Fibroblast of lung (primary cell): Measurements from ENCODE around the gene OR2V1.

Source experiments
- EZH2 ChIP-seq: IDR thresholded peaks from 2 replicates; pipeline ENCODE4 v1.5.1; 2012; ENCODE audit warnings: low read length, control low read depth, mild to moderate bottlenecking; ENCODE audit errors: missing control alignments
- TF ChIP-seq, protein P1 (sequence below), 2 donors: IDR thresholded peaks in 1 of 2; conservative IDR thresholded peaks in 1 of 2; 1 replicate in 1 of 2; 2 replicates in 1 of 2; pipeline ENCODE4 v1.5.1; 2011 to 2012; ENCODE audit warnings: low read length in 2 of 2, control low read depth in 1 of 2, inconsistent platforms in 1 of 2, low read depth in 1 of 2, mild to moderate bottlenecking in 1 of 2

DNA sequence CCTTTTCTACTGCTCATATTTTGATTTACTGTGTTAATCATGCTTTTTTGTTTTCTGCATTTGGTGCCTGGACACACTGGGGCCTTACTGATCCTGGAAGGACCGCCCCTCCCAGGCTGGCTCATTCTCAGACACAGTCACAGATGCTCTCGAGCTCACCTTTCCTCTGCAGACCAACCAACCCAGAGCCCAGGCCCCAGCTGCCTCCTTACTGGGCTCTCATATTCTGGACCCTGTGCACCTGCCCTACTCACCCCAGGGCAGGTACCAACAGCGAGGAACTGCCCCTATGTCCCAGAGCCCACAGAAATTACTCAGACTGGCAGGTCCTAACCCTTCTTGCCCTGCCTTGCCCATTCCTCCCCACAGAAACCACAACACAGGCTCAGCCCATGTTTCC is 9.8 kb upstream of the OR2V1 start:
- TF ChIP-seq, protein P1, sequence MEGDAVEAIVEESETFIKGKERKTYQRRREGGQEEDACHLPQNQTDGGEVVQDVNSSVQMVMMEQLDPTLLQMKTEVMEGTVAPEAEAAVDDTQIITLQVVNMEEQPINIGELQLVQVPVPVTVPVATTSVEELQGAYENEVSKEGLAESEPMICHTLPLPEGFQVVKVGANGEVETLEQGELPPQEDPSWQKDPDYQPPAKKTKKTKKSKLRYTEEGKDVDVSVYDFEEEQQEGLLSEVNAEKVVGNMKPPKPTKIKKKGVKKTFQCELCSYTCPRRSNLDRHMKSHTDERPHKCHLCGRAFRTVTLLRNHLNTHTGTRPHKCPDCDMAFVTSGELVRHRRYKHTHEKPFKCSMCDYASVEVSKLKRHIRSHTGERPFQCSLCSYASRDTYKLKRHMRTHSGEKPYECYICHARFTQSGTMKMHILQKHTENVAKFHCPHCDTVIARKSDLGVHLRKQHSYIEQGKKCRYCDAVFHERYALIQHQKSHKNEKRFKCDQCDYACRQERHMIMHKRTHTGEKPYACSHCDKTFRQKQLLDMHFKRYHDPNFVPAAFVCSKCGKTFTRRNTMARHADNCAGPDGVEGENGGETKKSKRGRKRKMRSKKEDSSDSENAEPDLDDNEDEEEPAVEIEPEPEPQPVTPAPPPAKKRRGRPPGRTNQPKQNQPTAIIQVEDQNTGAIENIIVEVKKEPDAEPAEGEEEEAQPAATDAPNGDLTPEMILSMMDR (conservative IDR thresholded peaks at IDR 0.05 in 1 of 2, IDR thresholded peaks at IDR 0.05 in 1 of 2; ENCODE audit: low read depth in 1 of 2, low read length in 2 of 2): no peak
- TF ChIP-seq EZH2: no peak
